HepG2 (cell line): ENCODE measurements around the gene SCMH1. TPM values are rescaled to one million over a fixed set of nuclear protein-coding genes. Genes with fewer than 3 reads are reported as not detected.

Experiments used
- EHMT2 ChIP-seq: fragments of 200-600 bp; sonication (generic); IDR thresholded peaks from 2 replicates; pipeline ENCODE4 v1.7.0; 2017; ENCODE audit warnings: antibody characterized with exemption, low read depth, low read length, borderline replicate concordance
- FOSL1 ChIP-seq: sonication (generic); formaldehyde crosslinking; IDR thresholded peaks from 2 replicates; pipeline ENCODE4 v1.9.0; 2021; ENCODE audit warnings: missing genetic modification reagents, borderline replicate concordance
- FOSL2 ChIP-seq: sonication (generic); formaldehyde crosslinking; IDR thresholded peaks from 2 replicates; pipeline ENCODE4 v1.4.0; 2020; ENCODE audit warnings: missing genetic modification reagents
- HINFP ChIP-seq: sonication (generic); formaldehyde crosslinking; IDR thresholded peaks from 2 replicates; pipeline ENCODE4 v1.4.0; 2020; ENCODE audit warnings: low read depth, mild to moderate bottlenecking, missing genetic modification reagents
- MAF1 ChIP-seq: sonication (generic); formaldehyde crosslinking; IDR thresholded peaks from 2 replicates; pipeline ENCODE4 v1.5.0; 2020; ENCODE audit warnings: missing genetic modification reagents, borderline replicate concordance
- MAZ ChIP-seq, 2 experiments: sonication (generic) in 1 of 2; formaldehyde crosslinking in 1 of 2; IDR thresholded peaks; 2 replicates each; pipeline versions ENCODE4 v1.5.0 to v1.6.1; 2012 to 2020; ENCODE audit warnings: low read depth in 2 of 2, mild to moderate bottlenecking in 2 of 2, borderline replicate concordance in 1 of 2, improper control_type of control experiment in 1 of 2, low read length in 1 of 2, missing genetic modification reagents in 1 of 2, moderate library complexity in 1 of 2
- MTA1 ChIP-seq: sonication (generic); formaldehyde crosslinking; IDR thresholded peaks from 2 replicates; pipeline ENCODE4 v1.4.0; 2020; ENCODE audit warnings: missing genetic modification reagents, mild to moderate bottlenecking, borderline replicate concordance
- POLR2G ChIP-seq: fragments of 200-400 bp; formaldehyde crosslinking; IDR thresholded peaks from 2 replicates; pipeline ENCODE4 v1.6.1; 2018; ENCODE audit warnings: mild to moderate bottlenecking, low read depth, low read length, moderate library complexity
- RXRB ChIP-seq: IDR thresholded peaks from 2 replicates; pipeline ENCODE4 v1.6.1; 2016; ENCODE audit warnings: borderline replicate concordance, missing genetic modification reagents, missing compliant biosample characterization
- SIX1 ChIP-seq: sonication (generic); formaldehyde crosslinking; IDR thresholded peaks from 2 replicates; pipeline ENCODE4 v1.4.0; 2020; ENCODE audit warnings: missing genetic modification reagents, borderline replicate concordance
- SMARCC2 ChIP-seq: fragments of 450-650 bp; IDR thresholded peaks from 2 replicates; pipeline ENCODE4 v1.6.1; 2017; ENCODE audit warnings: antibody characterized with exemption, mild to moderate bottlenecking
- TFDP1 ChIP-seq: IDR thresholded peaks from 2 replicates; pipeline ENCODE4 v1.6.1; 2016; ENCODE audit warnings: missing compliant biosample characterization, missing genetic modification reagents, borderline replicate concordance
- ZBTB21 ChIP-seq: sonication (generic); formaldehyde crosslinking; IDR thresholded peaks from 2 replicates; pipeline ENCODE4 v1.4.0; 2020; ENCODE audit warnings: missing genetic modification reagents
- ZKSCAN8 ChIP-seq: IDR thresholded peaks from 2 replicates; pipeline ENCODE4 v1.6.1; 2016; ENCODE audit warnings: borderline replicate concordance, missing genetic modification reagents, missing compliant biosample characterization
- ZNF232 ChIP-seq: sonication (generic); formaldehyde crosslinking; IDR thresholded peaks from 2 replicates; pipeline ENCODE4 v1.4.0; 2020; ENCODE audit warnings: missing genetic modification reagents, borderline replicate concordance
- ZNF337 ChIP-seq: sonication (generic); formaldehyde crosslinking; IDR thresholded peaks from 2 replicates; pipeline ENCODE4 v1.5.1; 2020; ENCODE audit warnings: missing genetic modification reagents, low read depth, mild to moderate bottlenecking, borderline replicate concordance
- ZNF569 ChIP-seq: sonication (generic); formaldehyde crosslinking; IDR thresholded peaks from 2 replicates; pipeline ENCODE4 v1.5.0; 2020; ENCODE audit warnings: mild to moderate bottlenecking, missing genetic modification reagents, moderate library complexity, borderline replicate concordance
- ZNF710 ChIP-seq: sonication (generic); formaldehyde crosslinking; IDR thresholded peaks from 2 replicates; pipeline ENCODE4 v1.5.0; 2020; ENCODE audit warnings: mild to moderate bottlenecking, missing genetic modification reagents, borderline replicate concordance
- polyA plus RNA-seq, 8 experiments: library from polyadenylated mRNA; depleted of rRNA in 3 of 8; stranded (reverse) in 7 of 8; unstranded in 1 of 8; fragments of >200 nt; fragmentation: Illumina TruSeq in 4 of 8; extraction: Trizol in 4 of 8; gene quantifications; 2 replicates each; pipeline versions ENCODE4 v1.2.1 to v1.2.3, GENCODE V29; 2011 to 2016; ENCODE audit warnings: low read depth in 4 of 8, missing spikeins in 1 of 8, mixed read lengths in 1 of 8; ENCODE audit not compliant: insufficient read depth in 1 of 8
- total RNA-seq, 5 experiments: library from RNA; depleted of rRNA; stranded (reverse); fragments of >200 nt; fragmentation: Illumina TruSeq; extraction: Trizol; gene quantifications; 2 replicates each; pipeline ENCODE4 v1.2.3, GENCODE V29; 2016; ENCODE audit warnings: low read depth in 1 of 5
- TF ChIP-seq, protein P1 (sequence below): sonication (generic); formaldehyde crosslinking; IDR thresholded peaks from 2 replicates; pipeline ENCODE4 v1.8.0; 2022; ENCODE audit warnings: mild to moderate bottlenecking, missing genetic modification reagents, moderate library complexity
- TF ChIP-seq, protein P2 (sequence below): IDR thresholded peaks from 2 replicates; pipeline ENCODE4 v1.6.1; 2016
- TF ChIP-seq, protein P3 (sequence below): sonication (generic); formaldehyde crosslinking; IDR thresholded peaks from 2 replicates; pipeline ENCODE4 v1.8.1; 2022; ENCODE audit warnings: mild to moderate bottlenecking, missing genetic modification reagents

The SCMH1 gene
- total and polyA plus RNA-seq, 2 of the 13 experiments (the other 11 are each of a cell fraction or from before 2014, with no cell fraction given) = 41.8 to 52.6 TPM

- TF ChIP-seq HINFP (CRISPR knock-in tag) (no peak), MAF1 (CRISPR knock-in tag) (no peak), EHMT2 (no peak), FOSL1 (CRISPR knock-in tag) (no peak), ZNF337 (no peak), SMARCC2 (no peak), ZNF710 (CRISPR knock-in tag) (no peak), ZKSCAN8 (no peak), ZBTB21 (CRISPR knock-in tag) (no peak), FOSL2 (0 out of 2 replicates have a peak, but pooled peaks have one; percentile 6), TFDP1 (no peak), ZNF569 (CRISPR knock-in tag) (no peak), SIX1 (CRISPR knock-in tag) (no peak), MTA1 (CRISPR knock-in tag) (no peak), ZNF232 (CRISPR knock-in tag) (no peak), MAZ (IDR thresholded peaks at IDR 0.05; ENCODE audit: borderline replicate concordance, low read depth, low read length) (no peak), MAZ (CRISPR knock-in tag; IDR thresholded peaks at IDR 0.05; ENCODE audit: low read depth) (no peak), POLR2G (0 out of 2 replicates have a peak, but pooled peaks have one; percentile 11), RXRB (CRISPR knock-in tag) (no peak)
- TF ChIP-seq, protein P1, sequence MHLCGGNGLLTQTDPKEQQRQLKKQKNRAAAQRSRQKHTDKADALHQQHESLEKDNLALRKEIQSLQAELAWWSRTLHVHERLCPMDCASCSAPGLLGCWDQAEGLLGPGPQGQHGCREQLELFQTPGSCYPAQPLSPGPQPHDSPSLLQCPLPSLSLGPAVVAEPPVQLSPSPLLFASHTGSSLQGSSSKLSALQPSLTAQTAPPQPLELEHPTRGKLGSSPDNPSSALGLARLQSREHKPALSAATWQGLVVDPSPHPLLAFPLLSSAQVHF = no peak
- TF ChIP-seq, protein P2, sequence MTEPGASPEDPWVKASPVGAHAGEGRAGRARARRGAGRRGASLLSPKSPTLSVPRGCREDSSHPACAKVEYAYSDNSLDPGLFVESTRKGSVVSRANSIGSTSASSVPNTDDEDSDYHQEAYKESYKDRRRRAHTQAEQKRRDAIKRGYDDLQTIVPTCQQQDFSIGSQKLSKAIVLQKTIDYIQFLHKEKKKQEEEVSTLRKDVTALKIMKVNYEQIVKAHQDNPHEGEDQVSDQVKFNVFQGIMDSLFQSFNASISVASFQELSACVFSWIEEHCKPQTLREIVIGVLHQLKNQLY (CRISPR knock-in tag) = no peak
- TF ChIP-seq, protein P3, sequence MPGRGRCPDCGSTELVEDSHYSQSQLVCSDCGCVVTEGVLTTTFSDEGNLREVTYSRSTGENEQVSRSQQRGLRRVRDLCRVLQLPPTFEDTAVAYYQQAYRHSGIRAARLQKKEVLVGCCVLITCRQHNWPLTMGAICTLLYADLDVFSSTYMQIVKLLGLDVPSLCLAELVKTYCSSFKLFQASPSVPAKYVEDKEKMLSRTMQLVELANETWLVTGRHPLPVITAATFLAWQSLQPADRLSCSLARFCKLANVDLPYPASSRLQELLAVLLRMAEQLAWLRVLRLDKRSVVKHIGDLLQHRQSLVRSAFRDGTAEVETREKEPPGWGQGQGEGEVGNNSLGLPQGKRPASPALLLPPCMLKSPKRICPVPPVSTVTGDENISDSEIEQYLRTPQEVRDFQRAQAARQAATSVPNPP = peak; percentile 71; the same call in 1 of the 2 replicates
Observed at GRCh38 chr1:41023279-41023990, 218.7 kb downstream of the SCMH1 start (continued).
